BLaER1 (cell line): Measurements from ENCODE around the gene IFNGR1.

Experiments used
- H3K27ac ChIP-seq: shearing (Covaris generic); formaldehyde crosslinking; 2 replicates; pipeline ENCODE4 v1.8.1; 2022
- H3K27me3 ChIP-seq: shearing (Covaris generic); formaldehyde crosslinking; 2 replicates; pipeline ENCODE4 v1.8.1; 2022
- H3K36me3 ChIP-seq: shearing (Covaris generic); formaldehyde crosslinking; 2 replicates; pipeline ENCODE4 v1.8.1; 2022
- H3K4me1 ChIP-seq: shearing (Covaris generic); formaldehyde crosslinking; 2 replicates; pipeline ENCODE4 v1.8.1; 2022
- H3K4me2 ChIP-seq: shearing (Covaris generic); formaldehyde crosslinking; 2 replicates; pipeline ENCODE4 v1.8.1; 2022
- H3K4me3 ChIP-seq: shearing (Covaris generic); formaldehyde crosslinking; 2 replicates; pipeline ENCODE4 v1.8.1; 2022
- H3K9ac ChIP-seq: shearing (Covaris generic); formaldehyde crosslinking; 2 replicates; pipeline ENCODE4 v1.8.1; 2022
- H3K9me3 ChIP-seq: shearing (Covaris generic); formaldehyde crosslinking; 2 replicates; pipeline ENCODE4 v1.8.1; 2022
- H4K20me1 ChIP-seq: shearing (Covaris generic); formaldehyde crosslinking; 2 replicates; pipeline ENCODE4 v1.8.1; 2022
- Cebpa-rat ChIP-seq: shearing (Covaris generic); IDR thresholded peaks from 2 replicates; pipeline ENCODE4 v1.8.1; 2022

The IFNGR1 gene

GRCh38 chr6:137185290-137185689 is 33.9 kb downstream of the IFNGR1 start:
- no peak for TF ChIP-seq Cebpa-rat
- Histone ChIP-seq H3K36me3 (no peaks in the 10 kb centered on the region), H3K27ac (no peak overlapping the region), H3K9ac (no peak overlapping the region), H3K9me3 (peaks cover 88% of the 10 kb centered on the region), H3K4me3 (no peak overlapping the region), H3K4me2 (no peak overlapping the region), H3K4me1 (no peaks in the 10 kb centered on the region), H3K27me3 (no peaks in the 10 kb centered on the region), H4K20me1 (no peaks in the 10 kb centered on the region)

GRCh38 chr6:137182654-137183073 is 36.5 kb downstream of the IFNGR1 start:
- H3K27me3 ChIP-seq = no peaks in the 10 kb centered on the region

DNA sequence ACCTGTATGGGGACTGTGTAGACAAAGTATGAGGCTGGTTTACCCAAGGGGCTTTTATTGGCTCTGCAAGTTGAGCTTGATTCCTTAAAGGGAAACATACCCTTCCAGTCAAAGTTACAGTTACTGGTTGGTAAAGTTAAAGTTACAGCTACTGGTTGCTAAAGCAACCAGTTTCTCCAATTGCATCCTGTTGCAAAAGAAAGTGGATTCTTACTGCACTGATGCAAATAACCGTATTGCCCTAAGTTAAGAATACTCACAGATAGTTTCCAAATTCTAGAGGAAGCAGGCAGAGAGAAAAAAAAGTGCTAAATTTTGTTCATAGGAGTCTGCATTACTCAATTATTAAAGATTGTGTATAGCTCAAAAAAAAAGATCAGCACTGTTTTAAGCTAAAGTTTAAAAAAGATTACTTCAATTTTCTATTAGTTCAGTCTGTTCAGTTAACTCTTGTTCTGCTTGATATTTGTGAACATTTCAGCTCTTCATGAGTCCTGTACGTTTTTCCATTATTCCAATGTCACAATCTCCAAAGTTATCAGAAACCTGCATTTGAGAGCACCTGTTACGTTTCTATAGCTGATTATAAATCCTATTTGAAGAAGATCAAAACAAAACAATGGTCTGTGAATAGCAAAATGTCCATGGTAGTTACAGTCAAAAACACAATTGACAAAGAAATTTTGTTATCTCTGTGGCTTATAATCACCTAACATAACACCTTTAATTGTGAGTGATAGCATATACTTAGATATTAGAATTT is 37.1 kb downstream of the IFNGR1 start:
- H3K4me2 ChIP-seq = no peak overlapping the region
- H3K27ac ChIP-seq = no peak overlapping the region
- no peak overlapping the region for H3K4me3 ChIP-seq
- H3K27me3 ChIP-seq = no peaks in the 10 kb centered on the region
- H3K36me3 ChIP-seq = no peaks in the 10 kb centered on the region
- no peak overlapping the region for H3K9ac ChIP-seq
- peaks cover 1% of the 10 kb centered on the region for H3K4me1 ChIP-seq
- H3K9me3 ChIP-seq = peaks cover 88% of the 10 kb centered on the region
- no peak for TF ChIP-seq Cebpa-rat
- no peaks in the 10 kb centered on the region for H4K20me1 ChIP-seq

More at GRCh38 chr6:137182654-137183073, 36.5 kb downstream of the IFNGR1 start:
- no peak overlapping the region for H3K4me3 ChIP-seq
- H3K9me3 ChIP-seq = peaks cover 91% of the 10 kb centered on the region
- H3K4me1 ChIP-seq = no peaks in the 10 kb centered on the region
- TF ChIP-seq Cebpa-rat = no peak
- H3K9ac ChIP-seq = no peak overlapping the region
- no peaks in the 10 kb centered on the region for H3K36me3 ChIP-seq
- H4K20me1 ChIP-seq = no peaks in the 10 kb centered on the region
- H3K4me2 ChIP-seq = no peak overlapping the region
- no peak overlapping the region for H3K27ac ChIP-seq

DNA sequence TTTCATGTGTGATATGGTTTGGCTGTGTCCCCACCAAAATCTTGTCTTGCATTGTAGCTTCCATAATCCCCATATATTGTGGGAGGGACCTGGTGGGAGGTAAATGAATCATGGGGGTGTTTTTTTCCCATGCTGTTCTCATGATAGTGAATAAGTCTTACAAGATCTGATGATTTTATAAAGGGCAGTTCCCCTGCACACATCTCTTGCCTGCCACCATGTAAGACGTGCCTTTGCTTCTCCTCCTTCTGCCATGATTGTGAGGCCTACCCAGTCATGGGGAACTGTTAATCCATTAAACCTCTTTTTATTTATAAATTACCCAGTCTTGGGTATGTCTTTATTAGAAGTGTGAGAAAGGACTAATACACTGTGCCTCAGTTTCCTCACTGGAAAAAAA is 41.6 kb downstream of the IFNGR1 start:
- H3K4me3 ChIP-seq = no peak overlapping the region
- H4K20me1 ChIP-seq = no peaks in the 10 kb centered on the region
- H3K9me3 ChIP-seq = peaks cover 59% of the 10 kb centered on the region
- H3K4me2 ChIP-seq = no peak overlapping the region
- no peaks in the 10 kb centered on the region for H3K27me3 ChIP-seq
- no peak for TF ChIP-seq Cebpa-rat
- H3K36me3 ChIP-seq = no peaks in the 10 kb centered on the region
- H3K27ac ChIP-seq = no peak overlapping the region
- H3K9ac ChIP-seq = no peak overlapping the region
- H3K4me1 ChIP-seq = peaks cover 24% of the 10 kb centered on the region

GRCh38 chr6:137176729-137177128 is 42.5 kb downstream of the IFNGR1 start:
- no peak for TF ChIP-seq Cebpa-rat
- Histone ChIP-seq H4K20me1 (no peaks in the 10 kb centered on the region), H3K9ac (no peak overlapping the region), H3K4me1 (peaks cover 24% of the 10 kb centered on the region), H3K27me3 (no peaks in the 10 kb centered on the region), H3K27ac (no peak overlapping the region), H3K4me2 (peak overlapping the region; percentile 61), H3K4me3 (no peak overlapping the region), H3K9me3 (peaks cover 53% of the 10 kb centered on the region), H3K36me3 (no peaks in the 10 kb centered on the region)

DNA sequence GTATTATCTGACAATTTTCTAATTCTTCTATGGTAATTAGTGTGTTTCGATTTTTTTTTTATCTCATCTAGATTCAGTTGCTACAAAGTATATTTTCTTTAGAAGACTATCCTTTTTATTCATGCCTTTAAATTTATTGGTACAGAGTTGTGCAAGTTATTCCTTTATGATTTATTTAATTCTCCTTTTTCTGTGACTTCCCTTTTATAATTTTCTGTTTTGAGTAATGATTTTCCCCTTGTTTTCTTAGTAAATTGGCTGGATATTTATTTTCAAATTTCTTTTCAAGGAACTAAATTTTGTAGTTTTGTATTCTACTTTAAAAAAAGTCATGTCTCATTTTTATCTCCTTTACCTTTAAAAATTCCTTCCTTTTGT is 43.3 kb downstream of the IFNGR1 start:
- no peaks in the 10 kb centered on the region for H3K27me3 ChIP-seq
- no peak overlapping the region for H3K9ac ChIP-seq
- no peaks in the 10 kb centered on the region for H3K36me3 ChIP-seq
- TF ChIP-seq Cebpa-rat = no peak
- peaks cover 53% of the 10 kb centered on the region for H3K9me3 ChIP-seq
- H4K20me1 ChIP-seq = no peaks in the 10 kb centered on the region
- H3K27ac ChIP-seq = no peak overlapping the region
- no peak overlapping the region for H3K4me2 ChIP-seq
- H3K4me3 ChIP-seq = no peak overlapping the region
- H3K4me1 ChIP-seq = peaks cover 24% of the 10 kb centered on the region

DNA sequence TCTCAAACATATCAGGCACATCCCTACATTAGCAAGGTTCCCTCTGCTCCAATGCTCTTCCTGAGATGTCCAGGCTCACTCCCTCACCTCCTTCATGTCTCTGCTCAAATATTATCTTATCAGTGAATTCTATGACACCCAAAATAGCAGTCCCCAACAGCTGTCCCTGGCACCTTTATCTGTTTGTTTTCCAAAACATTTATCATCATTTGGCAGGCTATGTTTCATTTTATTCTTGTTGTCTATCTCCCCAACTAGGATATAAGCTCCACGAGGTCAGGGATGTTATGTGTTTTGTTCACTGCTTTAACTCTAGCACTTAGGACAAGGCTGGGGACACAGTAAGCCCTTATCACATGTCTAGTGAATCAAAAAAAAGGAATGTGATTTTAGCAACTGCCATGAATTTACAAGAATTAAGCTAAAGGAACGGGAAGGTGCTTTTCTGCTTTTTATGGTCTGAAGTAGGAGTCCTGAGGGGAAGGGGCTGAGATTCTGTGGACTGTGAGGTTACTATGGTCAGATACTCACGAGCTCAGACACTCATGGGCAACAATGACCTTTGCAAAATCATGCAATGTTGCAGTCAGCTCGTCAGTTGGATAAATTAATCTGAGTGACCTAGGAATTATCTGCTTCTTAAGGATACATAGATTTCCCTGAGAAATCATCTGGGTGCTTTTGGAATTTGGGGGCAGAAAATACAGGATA is 43.9 kb downstream of the IFNGR1 start:
- H3K4me2 ChIP-seq = no peak overlapping the region
- no peaks in the 10 kb centered on the region for H4K20me1 ChIP-seq
- no peak overlapping the region for H3K9ac ChIP-seq
- no peaks in the 10 kb centered on the region for H3K27me3 ChIP-seq
- no peak overlapping the region for H3K4me3 ChIP-seq
- H3K36me3 ChIP-seq = no peaks in the 10 kb centered on the region
- TF ChIP-seq Cebpa-rat = no peak
- no peak overlapping the region for H3K27ac ChIP-seq
- H3K9me3 ChIP-seq = peaks cover 52% of the 10 kb centered on the region
- H3K4me1 ChIP-seq = peaks cover 24% of the 10 kb centered on the region

DNA sequence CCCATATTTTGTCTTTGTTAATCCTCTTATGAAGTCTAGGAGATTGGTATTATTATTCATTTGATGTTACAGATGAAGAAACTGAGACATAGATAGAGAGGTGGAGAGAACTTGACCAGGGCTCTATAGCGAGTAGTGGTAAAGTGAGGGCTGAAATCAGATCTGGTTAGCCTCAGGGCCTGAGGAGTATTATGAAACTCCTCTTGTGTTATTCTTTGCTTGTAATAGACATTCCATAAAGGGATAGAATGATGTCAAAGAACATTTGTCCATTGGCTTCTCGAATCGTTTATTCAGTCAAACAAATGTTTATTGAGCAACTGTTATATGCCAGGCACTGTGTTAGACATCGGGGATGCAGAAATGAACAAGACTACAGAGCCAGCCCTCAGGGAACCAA is 45.7 kb downstream of the IFNGR1 start, which contains the start of gene IL22RA2:
Gene IL22RA2, minus strand, starts transcription at position 144 of the 400 bp plus-strand sequence. CDS start 11,895 bp downstream, outside the sequence.
- Histone ChIP-seq H3K27me3 (no peaks in the 10 kb centered on the region), H4K20me1 (no peaks in the 10 kb centered on the region)

GRCh38 chr6:137172734-137173431 is 46.3 kb downstream of the IFNGR1 start:
- Histone ChIP-seq H3K9ac (no peak overlapping the region), H3K9me3 (peaks cover 34% of the 10 kb centered on the region), H3K27ac (no peak overlapping the region), H3K27me3 (no peaks in the 10 kb centered on the region), H4K20me1 (no peaks in the 10 kb centered on the region), H3K4me1 (peaks cover 24% of the 10 kb centered on the region), H3K4me3 (no peak overlapping the region), H3K4me2 (no peak overlapping the region), H3K36me3 (no peaks in the 10 kb centered on the region)
- TF ChIP-seq Cebpa-rat = no peak

More for the DNA sequence above, 45.7 kb downstream of the IFNGR1 start, which contains the start of gene IL22RA2:
- peaks cover 37% of the 10 kb centered on the region for H3K9me3 ChIP-seq
- no peaks in the 10 kb centered on the region for H3K36me3 ChIP-seq
- TF ChIP-seq Cebpa-rat = no peak
- peaks cover 24% of the 10 kb centered on the region for H3K4me1 ChIP-seq
- H3K9ac ChIP-seq = no peak within 1 kb of the TSS
- no peak within 1 kb of the TSS for H3K4me2 ChIP-seq
- no peak within 1 kb of the TSS for H3K27ac ChIP-seq
- no peak within 1 kb of the TSS for H3K4me3 ChIP-seq
